H9 (cell line): ENCODE results near the gene OTX2. TPM values are rescaled to one million over a fixed set of nuclear protein-coding genes. Genes with fewer than 3 reads are reported as not detected.
A peak's percentile ranks its signal among the peaks of the same experiment; 100 is the strongest.

Experiments used
- DNase-seq: peaks from one replicate; pipeline ENCODE4 v3.0.0-alpha.2; 2017
- H2AFZ ChIP-seq: one replicate; pipeline ENCODE4 v1.6.1; 2013; ENCODE audit warnings: mild to moderate bottlenecking, low read length, control low read depth, moderate library complexity
- H2AK5ac ChIP-seq: 2 replicates; pipeline ENCODE4 v1.6.1; 2013; ENCODE audit warnings: low read length, control low read depth, mixed read lengths; ENCODE audit not compliant: insufficient read length
- H2BK120ac ChIP-seq: one replicate; pipeline ENCODE4 v1.6.1; 2013; ENCODE audit warnings: low read depth, mild to moderate bottlenecking, low read length, control low read depth, inconsistent platforms; ENCODE audit not compliant: poor library complexity, severe bottlenecking
- H2BK12ac ChIP-seq: 2 replicates; pipeline ENCODE4 v1.6.1; 2013; ENCODE audit warnings: low read length, control low read depth, mixed read lengths, low read depth; ENCODE audit not compliant: insufficient read length
- H2BK15ac ChIP-seq: 2 replicates; pipeline ENCODE4 v1.6.1; 2013; ENCODE audit warnings: low read depth, low read length, control low read depth
- H2BK20ac ChIP-seq: one replicate; pipeline ENCODE4 v1.6.1; 2013; ENCODE audit warnings: low read depth, mild to moderate bottlenecking, low read length, control low read depth, inconsistent platforms; ENCODE audit not compliant: poor library complexity, severe bottlenecking
- H2BK5ac ChIP-seq: 2 replicates; pipeline ENCODE4 v1.6.1; 2013; ENCODE audit warnings: low read length, control low read depth, mixed read lengths; ENCODE audit not compliant: insufficient read length
- H3K14ac ChIP-seq: 2 replicates; pipeline ENCODE4 v1.6.1; 2013; ENCODE audit warnings: low read length, control low read depth; ENCODE audit not compliant: insufficient read depth
- H3K18ac ChIP-seq: 2 replicates; pipeline ENCODE4 v1.6.1; 2013; ENCODE audit warnings: low read depth, mild to moderate bottlenecking, mixed read lengths, low read length, control low read depth; ENCODE audit not compliant: insufficient read length
- H3K23ac ChIP-seq: 2 replicates; pipeline ENCODE4 v1.6.1; 2013; ENCODE audit warnings: low read length, control low read depth, mixed read lengths, low read depth; ENCODE audit not compliant: insufficient read length
- H3K23me2 ChIP-seq: 2 replicates; pipeline ENCODE4 v1.6.1; 2013; ENCODE audit warnings: low read depth, mild to moderate bottlenecking, mixed read lengths, low read length, control low read depth; ENCODE audit not compliant: insufficient read length, poor library complexity, severe bottlenecking
- H3K27ac ChIP-seq: 2 replicates; pipeline ENCODE4 v1.5.1; 2013; ENCODE audit warnings: low read length, control low read depth, mixed read lengths, low read depth; ENCODE audit not compliant: insufficient read length
- H3K27me3 ChIP-seq: 2 replicates; pipeline ENCODE4 v1.6.1; 2013; ENCODE audit warnings: low read length, control low read depth, inconsistent platforms; ENCODE audit not compliant: insufficient read depth
- H3K4ac ChIP-seq: 2 replicates; pipeline ENCODE4 v1.6.1; 2013; ENCODE audit warnings: low read depth, mild to moderate bottlenecking, control low read depth, inconsistent platforms, low read length, moderate library complexity
- H3K4me1 ChIP-seq: 2 replicates; pipeline ENCODE4 v1.6.1; 2013; ENCODE audit warnings: low read length, control low read depth, inconsistent platforms; ENCODE audit not compliant: insufficient read depth
- H3K4me2 ChIP-seq: 2 replicates; pipeline ENCODE4 v1.6.1; 2013; ENCODE audit warnings: low read length, control low read depth, mixed read lengths; ENCODE audit not compliant: insufficient read length, insufficient read depth
- H3K56ac ChIP-seq: 2 replicates; pipeline ENCODE4 v1.6.1; 2013; ENCODE audit warnings: low read depth, mild to moderate bottlenecking, mixed read lengths, low read length, control low read depth; ENCODE audit not compliant: insufficient read length
- H3K79me1 ChIP-seq: 2 replicates; pipeline ENCODE4 v1.6.1; 2013; ENCODE audit warnings: low read depth, mild to moderate bottlenecking, moderate library complexity, low read length, control low read depth, inconsistent platforms; ENCODE audit not compliant: insufficient read depth, poor library complexity, severe bottlenecking
- H3K79me2 ChIP-seq: 2 replicates; pipeline ENCODE4 v1.6.1; 2013; ENCODE audit warnings: low read length, control low read depth, inconsistent platforms; ENCODE audit not compliant: insufficient read depth
- H3K9ac ChIP-seq: 2 replicates; pipeline ENCODE4 v1.6.1; 2013; ENCODE audit warnings: low read length, control low read depth, mixed read lengths; ENCODE audit not compliant: insufficient read length; ENCODE audit errors: extremely low read depth
- H3K9me3 ChIP-seq: one replicate; pipeline ENCODE4 v1.6.1; 2013; ENCODE audit warnings: low read depth, low read length, inconsistent platforms; ENCODE audit not compliant: control insufficient read depth
- H3T11ph ChIP-seq: one replicate; pipeline ENCODE4 v1.6.1; 2013; ENCODE audit warnings: mild to moderate bottlenecking, low read length, control low read depth, inconsistent platforms
- H4K20me1 ChIP-seq: one replicate; pipeline ENCODE4 v1.6.1; 2013; ENCODE audit not compliant: control insufficient read depth, insufficient read length, insufficient read depth
- H4K5ac ChIP-seq: 2 replicates; pipeline ENCODE4 v1.6.1; 2013; ENCODE audit warnings: low read depth, mild to moderate bottlenecking, mixed read lengths, low read length, control low read depth; ENCODE audit not compliant: insufficient read length
- H4K8ac ChIP-seq: replicated peaks from 2 replicates; pipeline ENCODE4 v1.6.1; 2013; ENCODE audit warnings: low read length, control low read depth, mixed read lengths, low read depth; ENCODE audit not compliant: insufficient read length
- H4K91ac ChIP-seq: 2 replicates; pipeline ENCODE4 v1.6.1; 2013; ENCODE audit warnings: low read depth, mild to moderate bottlenecking, moderate library complexity, mixed read lengths, low read length, control low read depth; ENCODE audit not compliant: insufficient read length
- H3K27ac Mint-ChIP-seq, 3 experiments: 2 replicates in 2 of 3; 3 replicates in 1 of 3; pipeline ENCODE4 v1.8.0; 2020 to 2021; ENCODE audit warnings: mixed read lengths in 3 of 3, mild to moderate bottlenecking in 1 of 3, moderate library complexity in 1 of 3
- H3K27me3 Mint-ChIP-seq: 2 replicates; pipeline ENCODE4 v1.8.0; 2021; ENCODE audit warnings: low read depth, mild to moderate bottlenecking, moderate library complexity, mixed read lengths
- H3K36me3 Mint-ChIP-seq, 3 experiments: 2 replicates in 2 of 3; 3 replicates in 1 of 3; pipeline ENCODE4 v1.8.0; 2020 to 2021; ENCODE audit warnings: low read depth in 3 of 3, mixed read lengths in 3 of 3; ENCODE audit not compliant: insufficient read depth in 1 of 3
- H3K4me1 Mint-ChIP-seq, 2 experiments: 2 replicates each; pipeline ENCODE4 v1.8.0; 2020; ENCODE audit warnings: mixed read lengths in 2 of 2
- H3K4me3 Mint-ChIP-seq, 2 experiments: 2 replicates in 1 of 2; 3 replicates in 1 of 2; pipeline ENCODE4 v1.8.0; 2020 to 2021; ENCODE audit warnings: mild to moderate bottlenecking in 2 of 2, mixed read lengths in 2 of 2, moderate library complexity in 1 of 2
- H3K9me3 Mint-ChIP-seq, 2 experiments: 2 replicates in 1 of 2; 3 replicates in 1 of 2; pipeline ENCODE4 v1.8.0; 2020; ENCODE audit warnings: mild to moderate bottlenecking in 2 of 2, mixed read lengths in 2 of 2, moderate library complexity in 1 of 2
- CTCF ChIP-seq: fragments of 200-600 bp; sonication (generic); conservative IDR thresholded peaks from 3 replicates; pipeline ENCODE4 v1.8.0; 2021; ENCODE audit warnings: antibody characterized with exemption, mild to moderate bottlenecking
- WGBS: extraction: QIAGEN DNeasy Blood & Tissue Kit; methylation state at CpG from one replicate; pipeline ENCODE4 v1.1.7; 2013; ENCODE audit warnings: missing lambda C conversion rate, low lambda C conversion rate, mixed read lengths; ENCODE audit not compliant: insufficient read length; ENCODE audit errors: extremely low coverage; 5-methylcytosine and 5-hydroxymethylcytosine counted together
- total RNA-seq: library from RNA; stranded (reverse); gene quantifications from 2 replicates; pipeline ENCODE4 v1.2.1, GENCODE V29; 2021

Gene OTX2
- total RNA-seq, 1 experiment from 2014 or later = 193 TPM

- no peak overlapping the region for H2AK5ac ChIP-seq
- H4K20me1 ChIP-seq = peaks cover 2% of the 10 kb centered on the region
- no peak overlapping the region for H3K9ac ChIP-seq
- H2AFZ ChIP-seq = no peak overlapping the region
- H2BK120ac ChIP-seq = no peak overlapping the region
- no peak overlapping the region for H3K18ac ChIP-seq
- no peak overlapping the region for H3K27ac ChIP-seq
- no peak overlapping the region for H3K4ac ChIP-seq
- no peak for TF ChIP-seq CTCF
- H4K5ac ChIP-seq = no peak overlapping the region
- no peak overlapping the region for H3T11ph ChIP-seq
- no peak for DNase-seq
- peak overlapping the region; percentile 71 to 97 for H3K4me3 Mint-ChIP-seq
- H3K9me3 Mint-ChIP-seq = no peaks in the 10 kb centered on the region; a peak in 1 of 5 replicates
- no peak overlapping the region for H3K23ac ChIP-seq
- H2BK12ac ChIP-seq = no peak overlapping the region
- no peak overlapping the region for H3K56ac ChIP-seq
- H3K4me1 Mint-ChIP-seq = peaks cover 76 to 82% of the 10 kb centered on the region in 2 experiments
- H3K23me2 ChIP-seq = peaks cover 50% of the 10 kb centered on the region
- no peaks in the 10 kb centered on the region for H3K9me3 ChIP-seq
- H3K4me1 ChIP-seq = peaks cover 17% of the 10 kb centered on the region
- H3K36me3 Mint-ChIP-seq = peaks cover 31 to 48% (median 42%) of the 10 kb centered on the region in 3 experiments
- H2BK5ac ChIP-seq = no peak overlapping the region
- H4K91ac ChIP-seq = no peak overlapping the region
- peak overlapping the region; percentile 9 to 92 (median 78); a peak in 4 of 7 replicates for H3K27ac Mint-ChIP-seq
- H2BK15ac ChIP-seq = no peak overlapping the region
- no CpG with 5 or more reads among the region's 5 CpGs for WGBS
- peaks cover 53% of the 10 kb centered on the region; the same call in 1 of the 2 replicates for H3K27me3 ChIP-seq
- no peak overlapping the region for H4K8ac ChIP-seq
- H3K79me1 ChIP-seq = peaks cover 3% of the 10 kb centered on the region
- H3K14ac ChIP-seq = no peak overlapping the region
- no peak overlapping the region for H2BK20ac ChIP-seq
- peaks cover 2% of the 10 kb centered on the region; the same call in 1 of the 2 replicates for H3K79me2 ChIP-seq
- peaks cover 38% of the 10 kb centered on the region for H3K27me3 Mint-ChIP-seq
- H3K4me2 ChIP-seq = peak overlapping the region; percentile 78
These were observed 11.0 kb downstream of the OTX2 start for GRCh38 chr14:56799343-56799645.
